ENCODE data around the gene ORMDL3. TPM values are rescaled to one million over a fixed set of nuclear protein-coding genes. Genes with fewer than 3 reads are reported as not detected.

ORMDL3 gene
- total and polyA plus RNA-seq, 4 donors: 44.2 to 74.0 (median 47.7) TPM

- peaks cover 3 to 6% of the 10 kb centered on the region in 2 donors for H3K4me1 ChIP-seq (ENCODE audit: control insufficient read depth in 1 of 2, insufficient read depth in 2 of 2, low read length in 2 of 2)
- no peak overlapping the region for H3K4me3 ChIP-seq (ENCODE audit: low read length in 2 of 2)
- no peaks in the 10 kb centered on the region for H3K36me3 ChIP-seq (ENCODE audit: control insufficient read depth in 1 of 2, insufficient read depth in 2 of 2, low read length in 1 of 2)
- H3K9me3 ChIP-seq (ENCODE audit: control insufficient read depth, low read length): no peaks in the 10 kb centered on the region
- no peak for ATAC-seq (ENCODE audit: low FRiP score)
- DNase-seq: no peak
- WGBS, 2 donors: 28% methylated on average over 5 of the region's 5 CpGs
- H3K27ac ChIP-seq (ENCODE audit: low read depth in 1 of 2, low read length in 2 of 2): peak overlapping the region; percentile 80
- H3K27me3 ChIP-seq (ENCODE audit: control insufficient read depth in 1 of 2, insufficient read depth in 2 of 2, low read length in 1 of 2): no peaks in the 10 kb centered on the region
- intact Hi-C loops (cut with DNase I): loop anchor here (2.0 to 5.0 kb wide), 2 partner anchors 23 to 47 kb away; no protein-coding TSS in a partner anchor
These were observed 2.4 kb upstream of the ORMDL3 start for GRCh38 chr17:39929646-39930407.

GRCh38 chr17:39928858-39929645 lies 1.7 kb upstream of the ORMDL3 start:
- H3K27me3 ChIP-seq (ENCODE audit: control insufficient read depth in 1 of 2, insufficient read depth in 2 of 2, low read length in 1 of 2): no peaks in the 10 kb centered on the region
- peak overlapping the region; percentile 99 to 100 for H3K27ac ChIP-seq (ENCODE audit: low read depth in 1 of 2, low read length in 2 of 2)
- ATAC-seq (ENCODE audit: low FRiP score) (peak; percentile 27), DNase-seq (no peak)
- peak overlapping the region in 1 of 2 donors; percentile 77 for H3K4me3 ChIP-seq (ENCODE audit: low read length in 2 of 2)
- 4 to 8% methylated on average over 8 of the region's 8 CpGs for WGBS, 2 donors
- H3K9me3 ChIP-seq (ENCODE audit: control insufficient read depth, low read length): no peaks in the 10 kb centered on the region
- intact Hi-C loops (cut with DNase I): loop anchor here (2.0 to 5.0 kb wide), 2 partner anchors 24 to 48 kb away; no protein-coding TSS in a partner anchor
- H3K4me1 ChIP-seq (ENCODE audit: control insufficient read depth in 1 of 2, insufficient read depth in 2 of 2, low read length in 2 of 2): peaks cover 3 to 6% of the 10 kb centered on the region in 2 donors
- no peaks in the 10 kb centered on the region for H3K36me3 ChIP-seq (ENCODE audit: control insufficient read depth in 1 of 2, insufficient read depth in 2 of 2, low read length in 1 of 2)

- H3K9me3 ChIP-seq (ENCODE audit: control insufficient read depth, low read length): no peaks in the 10 kb centered on the region
- peak overlapping the region; percentile 22 to 77 for H3K4me3 ChIP-seq (ENCODE audit: low read length in 2 of 2)
- peaks cover 0 to 3% of the 10 kb centered on the region in 2 donors for H3K36me3 ChIP-seq (ENCODE audit: control insufficient read depth in 1 of 2, insufficient read depth in 2 of 2, low read length in 1 of 2)
- peaks cover 3 to 6% of the 10 kb centered on the region in 2 donors for H3K4me1 ChIP-seq (ENCODE audit: control insufficient read depth in 1 of 2, insufficient read depth in 2 of 2, low read length in 2 of 2)
- intact Hi-C loops (cut with DNase I): loop anchor here (2.0 to 5.0 kb wide), 2 partner anchors 25 to 49 kb away; no protein-coding TSS in a partner anchor
- ATAC-seq (ENCODE audit: low FRiP score) (peak; percentile 70), DNase-seq (peak; percentile 71 to 81)
- 14 to 15% methylated on average over 17 of the region's 17 CpGs for WGBS, 2 donors
- H3K27ac ChIP-seq (ENCODE audit: low read depth in 1 of 2, low read length in 2 of 2): peak overlapping the region; percentile 99 to 100
- H3K27me3 ChIP-seq (ENCODE audit: control insufficient read depth in 1 of 2, insufficient read depth in 2 of 2, low read length in 1 of 2): no peaks in the 10 kb centered on the region
These were observed 792 bp upstream of the ORMDL3 start for GRCh38 chr17:39927929-39928857.

- Histone ChIP-seq H3K27ac (ENCODE audit: low read depth in 1 of 2, low read length in 2 of 2) (no peak overlapping the region), H3K36me3 (ENCODE audit: control insufficient read depth in 1 of 2, insufficient read depth in 2 of 2, low read length in 1 of 2) (peaks cover 0 to 8% of the 10 kb centered on the region in 2 donors), H3K27me3 (ENCODE audit: control insufficient read depth in 1 of 2, insufficient read depth in 2 of 2, low read length in 1 of 2) (no peaks in the 10 kb centered on the region), H3K9me3 (ENCODE audit: control insufficient read depth, low read length) (no peaks in the 10 kb centered on the region), H3K4me3 (ENCODE audit: low read length in 2 of 2) (peak overlapping the region; percentile 76 to 97), H3K4me1 (ENCODE audit: control insufficient read depth in 1 of 2, insufficient read depth in 2 of 2, low read length in 2 of 2) (peaks cover 3 to 6% of the 10 kb centered on the region in 2 donors)
- intact Hi-C loops (cut with DNase I): loop anchor here in 1 of 2 donors (5.0 kb wide), 1 partner anchor 51 kb away; no protein-coding TSS in a partner anchor
- 0 to 1% methylated on average over 13 to 15 of the region's 15 CpGs for WGBS, 2 donors
- DNase-seq (peak in 1 of 2 donors; percentile 67), ATAC-seq (ENCODE audit: low FRiP score) (peak; percentile 14)
These were observed 757 bp downstream of the ORMDL3 start for GRCh38 chr17:39926588-39927100.

GRCh38 chr17:39926135-39926587 lies 1.2 kb downstream of the ORMDL3 start:
- H3K27ac ChIP-seq (ENCODE audit: low read depth in 1 of 2, low read length in 2 of 2): no peak overlapping the region
- intact Hi-C loops (cut with DNase I): loop anchor here in 1 of 2 donors (5.0 kb wide), 1 partner anchor 51 kb away; no protein-coding TSS in a partner anchor
- DNase-seq: no peak
- peaks cover 0 to 8% of the 10 kb centered on the region in 2 donors for H3K36me3 ChIP-seq (ENCODE audit: control insufficient read depth in 1 of 2, insufficient read depth in 2 of 2, low read length in 1 of 2)
- WGBS, 2 donors: 24 to 42% methylated on average over 4 of the region's 4 CpGs
- H3K27me3 ChIP-seq (ENCODE audit: control insufficient read depth in 1 of 2, insufficient read depth in 2 of 2, low read length in 1 of 2): no peaks in the 10 kb centered on the region
- ATAC-seq (ENCODE audit: low FRiP score): no peak
- peak overlapping the region in 1 of 2 donors; percentile 76 for H3K4me3 ChIP-seq (ENCODE audit: low read length in 2 of 2)
- H3K9me3 ChIP-seq (ENCODE audit: control insufficient read depth, low read length): no peaks in the 10 kb centered on the region
- peaks cover 3 to 6% of the 10 kb centered on the region in 2 donors for H3K4me1 ChIP-seq (ENCODE audit: control insufficient read depth in 1 of 2, insufficient read depth in 2 of 2, low read length in 2 of 2)

- Histone ChIP-seq H3K4me3 (ENCODE audit: low read length in 2 of 2) (no peak overlapping the region), H3K36me3 (ENCODE audit: control insufficient read depth in 1 of 2, insufficient read depth in 2 of 2, low read length in 1 of 2) (peaks cover 0 to 8% of the 10 kb centered on the region in 2 donors), H3K9me3 (ENCODE audit: control insufficient read depth, low read length) (no peaks in the 10 kb centered on the region), H3K4me1 (ENCODE audit: control insufficient read depth in 1 of 2, insufficient read depth in 2 of 2, low read length in 2 of 2) (peaks cover 3 to 6% of the 10 kb centered on the region in 2 donors), H3K27me3 (ENCODE audit: control insufficient read depth in 1 of 2, insufficient read depth in 2 of 2, low read length in 1 of 2) (no peaks in the 10 kb centered on the region), H3K27ac (ENCODE audit: low read depth in 1 of 2, low read length in 2 of 2) (no peak overlapping the region)
- intact Hi-C loops (cut with DNase I): loop anchor here in 1 of 2 donors (5.0 kb wide), 1 partner anchor 52 kb away; no protein-coding TSS in a partner anchor
- WGBS, 2 donors: 86 to 88% methylated on average over 11 of the region's 11 CpGs
- DNase-seq (no peak), ATAC-seq (ENCODE audit: low FRiP score) (no peak)
These were observed 1.9 kb downstream of the ORMDL3 start for GRCh38 chr17:39925282-39926134.

GRCh38 chr17:39924691-39925055 lies 2.7 kb downstream of the ORMDL3 start:
- WGBS, 2 donors: 68 to 74% methylated on average over 3 of the region's 3 CpGs
- DNase-seq (no peak), ATAC-seq (ENCODE audit: low FRiP score) (no peak)
- peaks cover 3 to 6% of the 10 kb centered on the region in 2 donors for H3K4me1 ChIP-seq (ENCODE audit: control insufficient read depth in 1 of 2, insufficient read depth in 2 of 2, low read length in 2 of 2)
- intact Hi-C loops (cut with DNase I): loop anchor here (5.0 kb wide), 2 partner anchors 38 to 53 kb away; partner anchors contain the start of gene GSDMA (in 1 of the 2)
- no peaks in the 10 kb centered on the region for H3K9me3 ChIP-seq (ENCODE audit: control insufficient read depth, low read length)
- H3K27me3 ChIP-seq (ENCODE audit: control insufficient read depth in 1 of 2, insufficient read depth in 2 of 2, low read length in 1 of 2): no peaks in the 10 kb centered on the region
- peaks cover 0 to 8% of the 10 kb centered on the region in 2 donors for H3K36me3 ChIP-seq (ENCODE audit: control insufficient read depth in 1 of 2, insufficient read depth in 2 of 2, low read length in 1 of 2)
- no peak overlapping the region for H3K27ac ChIP-seq (ENCODE audit: low read depth in 1 of 2, low read length in 2 of 2)
- H3K4me3 ChIP-seq (ENCODE audit: low read length in 2 of 2): no peak overlapping the region
